GM18502 (cell line): ENCODE measurements around the gene CDK5.
"Not testable (repeated sequence)": the region's sequence is repeated elsewhere in the genome, so short reads cannot be mapped to it uniquely, and the experiment has no call there.

Experiments used
- ATAC-seq: cut with Tn5 transposase; IDR thresholded peaks from one replicate; pipeline ENCODE4 v1.9.1; 2021; ENCODE audit warnings: mild to moderate bottlenecking; ENCODE audit not compliant: unreplicated experiment, poor library complexity

The CDK5 gene

DNA sequence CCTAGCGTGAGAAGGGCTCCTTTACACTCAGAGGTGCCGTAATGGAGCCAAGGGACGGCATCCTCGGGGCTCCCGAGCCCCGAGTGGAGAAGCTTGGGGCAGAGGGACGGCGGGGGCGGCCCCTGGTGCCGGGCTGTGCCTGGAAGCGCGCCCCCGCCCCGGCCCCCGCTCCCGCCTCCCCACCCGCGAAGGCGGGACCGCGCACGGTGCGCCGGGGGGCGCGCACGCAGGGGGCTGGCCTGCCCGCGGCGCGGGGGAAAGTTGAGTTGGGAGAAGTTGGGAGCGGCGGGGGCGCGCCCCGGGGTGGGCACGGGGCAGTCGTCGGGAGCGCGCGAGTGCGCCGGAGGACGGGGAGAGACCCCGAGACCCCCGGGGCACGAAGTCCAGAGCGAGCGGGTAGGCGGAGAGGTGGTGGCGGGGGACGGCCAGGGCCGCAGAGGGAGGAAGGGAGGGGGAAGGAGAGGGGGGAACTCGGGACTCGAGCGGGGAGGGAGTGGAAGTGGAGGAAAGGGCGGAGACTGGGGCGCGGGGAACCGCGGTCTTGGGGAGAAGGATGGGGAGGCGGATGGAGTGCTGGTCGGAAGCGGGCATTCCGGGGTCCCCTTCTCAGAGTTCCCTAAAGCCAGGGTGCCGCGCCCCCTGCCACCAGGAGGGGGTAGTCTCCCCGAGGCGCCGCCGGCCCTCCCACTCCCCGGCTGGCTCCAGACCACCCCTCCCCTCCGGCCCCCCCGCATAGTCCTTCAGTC, 1.8 kb upstream of the CDK5 start, which contains the start of gene SLC4A2:
SLC4A2 (plus strand) TSS at position 223 of the 746 bp plus-strand sequence. CDS start 2,399 bp downstream, outside the sequence.
- peak; percentile 31 for ATAC-seq

DNA sequence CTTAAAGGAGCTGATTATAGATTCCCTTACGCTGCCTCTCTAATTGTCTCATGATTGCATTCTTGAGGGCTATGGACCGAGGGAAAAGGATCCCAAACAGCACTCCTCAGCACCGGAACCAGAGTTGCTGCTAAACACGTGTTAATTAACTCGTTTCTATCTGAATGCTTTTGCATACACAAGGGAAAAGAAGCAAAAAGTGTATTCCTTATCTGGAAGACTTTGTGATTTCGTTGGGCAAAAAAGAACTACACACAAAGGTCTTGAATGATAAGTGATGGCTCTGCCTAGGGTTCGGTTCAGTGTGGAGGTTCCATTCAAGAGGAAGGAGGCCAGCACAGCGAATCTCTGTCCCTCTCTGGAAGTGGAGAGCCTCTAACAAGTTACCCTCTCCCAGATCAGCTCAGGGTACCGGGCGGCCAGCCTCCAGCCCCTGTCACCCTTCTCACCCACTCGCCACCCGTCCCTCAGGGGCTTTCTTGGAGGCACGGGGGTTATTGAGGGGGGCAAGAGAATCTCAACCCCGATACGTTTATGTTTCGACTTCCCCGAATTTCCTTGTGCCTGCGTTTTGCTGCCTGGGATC, 1.2 kb upstream of the CDK5 start:
- ATAC-seq: no peak

DNA sequence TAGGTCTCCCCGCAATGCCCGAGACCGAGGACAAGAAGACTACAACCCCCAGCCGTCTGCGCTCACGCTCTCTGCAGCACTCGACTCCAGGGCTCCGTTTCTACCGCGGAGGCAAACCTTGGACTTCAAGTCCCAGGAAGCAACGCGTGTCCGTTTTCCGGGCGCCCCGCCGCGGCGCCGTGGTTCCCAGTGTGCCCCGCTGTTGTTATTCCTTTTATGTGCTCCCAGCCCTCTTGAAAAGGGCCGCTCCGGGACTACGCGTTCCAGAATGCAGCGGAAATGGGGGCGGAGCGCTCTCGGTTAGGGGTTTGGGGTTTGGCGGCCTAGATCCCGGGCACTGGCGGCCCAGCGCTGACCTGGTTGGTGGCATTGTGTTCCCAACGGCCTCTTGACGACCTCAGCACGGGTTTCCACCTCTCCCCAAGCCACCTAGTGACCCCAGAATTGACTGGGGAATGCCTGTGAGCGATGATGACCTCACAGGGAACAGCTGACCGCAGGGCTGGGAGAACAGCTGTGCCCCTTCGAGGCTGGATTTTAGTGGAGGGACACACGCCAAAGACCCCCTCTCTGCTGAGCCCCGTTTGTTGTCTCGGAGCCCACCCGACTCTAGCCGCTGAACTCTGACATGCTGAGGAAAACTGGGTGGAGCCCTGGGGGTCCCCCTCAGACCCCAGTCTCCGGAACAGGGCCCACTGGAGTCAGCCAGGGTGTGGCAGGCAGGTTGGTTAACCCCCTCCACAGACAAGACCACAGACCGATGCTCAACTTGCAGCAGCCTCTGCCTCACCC, 488 bp upstream of the CDK5 start:
- ATAC-seq: peak; percentile 89

DNA sequence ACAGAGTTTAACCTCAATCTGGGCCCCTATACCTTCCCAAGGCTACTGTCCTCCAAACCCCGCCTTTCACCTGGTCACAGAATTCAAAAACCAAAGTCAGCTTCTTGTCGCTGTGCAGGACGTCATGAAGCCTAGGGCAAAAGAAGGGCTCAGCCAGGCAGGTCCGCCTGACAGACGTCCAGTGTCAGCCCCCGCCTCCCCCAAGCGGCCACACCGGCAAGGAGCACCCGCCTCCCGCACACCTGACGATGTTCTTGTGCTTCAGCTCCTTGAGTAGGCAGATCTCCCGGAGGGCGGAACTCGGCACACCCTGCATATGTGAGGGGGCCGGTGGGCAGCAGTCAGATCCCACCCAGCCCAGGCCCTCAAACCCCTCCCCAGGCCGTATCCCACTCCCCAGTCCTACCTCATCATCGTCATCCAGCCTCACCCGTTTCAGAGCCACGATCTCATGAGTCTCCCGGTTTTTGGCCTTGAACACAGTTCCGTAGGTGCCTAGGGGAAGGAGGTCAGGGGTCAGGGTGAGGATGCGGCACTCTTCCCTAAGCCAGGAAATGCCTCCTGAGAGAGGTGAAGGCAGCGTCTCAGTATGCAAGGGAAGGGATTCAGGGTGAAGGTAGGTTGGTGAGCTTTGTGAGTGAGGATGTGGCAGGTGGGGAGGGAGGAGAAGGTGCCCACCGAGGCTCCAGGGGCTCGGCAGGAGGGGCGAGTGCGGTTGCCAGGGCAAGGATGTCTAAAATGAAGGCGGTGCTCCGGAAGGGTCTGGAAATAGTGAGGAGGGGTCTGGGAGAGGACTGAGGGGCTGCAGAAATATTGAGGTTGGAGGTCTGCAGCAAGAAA, 811 bp downstream of the CDK5 start:
- no peak for ATAC-seq

DNA sequence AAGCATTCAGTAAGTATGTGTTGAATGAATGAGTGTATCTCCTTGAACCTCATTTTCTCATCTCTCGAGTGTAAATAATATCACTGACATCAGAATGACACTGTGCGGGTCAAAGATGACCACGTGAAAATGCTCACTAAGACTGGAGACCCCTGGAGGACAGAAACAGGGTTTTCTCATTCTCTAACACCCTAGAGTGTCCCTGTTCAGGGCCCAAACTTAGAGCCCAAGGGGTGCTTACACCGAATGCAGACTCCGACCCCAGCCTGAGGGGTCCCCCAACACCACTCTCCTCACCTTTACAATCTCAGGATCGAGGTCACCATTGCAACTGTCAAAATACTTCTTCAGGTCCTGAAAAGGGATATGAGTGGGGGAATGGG, 1.4 kb downstream of the CDK5 start:
- no peak for ATAC-seq

DNA sequence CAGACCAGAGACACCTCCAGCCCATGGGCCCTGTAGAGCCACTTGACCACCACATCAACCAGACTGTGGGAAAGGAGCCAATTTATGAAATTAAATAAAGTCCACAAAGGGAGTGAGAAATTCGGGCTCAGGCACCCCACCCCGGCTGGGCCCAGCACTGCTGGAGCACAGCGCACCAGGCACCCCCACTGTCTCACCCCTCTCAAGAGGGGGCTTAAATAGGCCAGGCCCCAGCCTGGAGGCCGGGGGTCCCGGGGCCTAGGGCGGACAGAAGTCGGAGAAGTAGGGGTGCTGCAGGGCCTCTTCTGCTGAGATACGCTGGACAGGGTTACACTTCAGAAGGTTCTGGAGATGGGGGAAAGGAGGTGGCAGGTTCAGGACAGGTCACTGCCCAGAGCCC, 3.9 kb downstream of the CDK5 start:
- ATAC-seq: no peak

DNA sequence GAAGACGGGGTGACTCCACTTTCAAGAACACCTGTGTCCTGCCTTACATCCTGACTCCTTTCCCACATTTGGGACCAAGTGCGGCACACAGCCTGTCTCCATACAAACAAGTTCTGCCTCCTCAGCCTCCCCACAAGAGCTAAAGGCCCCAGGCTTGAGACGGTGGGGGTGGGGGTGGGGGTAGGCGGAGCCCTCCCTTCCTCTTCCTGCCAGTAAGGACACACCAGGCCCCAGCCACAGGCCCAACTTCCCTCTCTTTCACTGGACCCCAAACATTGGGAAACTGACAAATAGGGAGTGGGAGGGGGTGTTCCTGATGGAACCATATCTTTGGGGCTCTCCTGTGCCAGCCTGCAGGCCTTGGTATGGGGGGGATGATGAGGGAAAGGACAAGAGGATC, 4.6 kb downstream of the CDK5 start:
- ATAC-seq: no peak

DNA sequence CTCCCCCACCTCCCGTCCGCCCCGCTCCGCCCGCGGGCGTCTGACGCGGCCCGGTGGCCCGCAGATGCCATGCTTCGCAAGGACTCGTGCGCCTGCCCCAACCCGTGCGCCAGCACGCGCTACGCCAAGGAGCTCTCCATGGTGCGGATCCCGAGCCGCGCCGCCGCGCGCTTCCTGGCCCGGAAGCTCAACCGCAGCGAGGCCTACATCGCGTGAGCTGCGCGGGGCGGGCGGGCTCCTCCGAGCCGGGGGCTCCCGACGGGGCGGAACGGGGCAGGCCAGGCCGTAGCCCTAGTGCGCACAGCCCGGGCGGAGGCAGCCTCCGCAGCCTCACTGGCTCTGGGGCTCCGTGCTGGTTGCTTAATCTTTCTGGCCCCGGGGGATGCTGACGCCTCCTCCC, 6.6 kb downstream of the CDK5 start:
- no peak for ATAC-seq

DNA sequence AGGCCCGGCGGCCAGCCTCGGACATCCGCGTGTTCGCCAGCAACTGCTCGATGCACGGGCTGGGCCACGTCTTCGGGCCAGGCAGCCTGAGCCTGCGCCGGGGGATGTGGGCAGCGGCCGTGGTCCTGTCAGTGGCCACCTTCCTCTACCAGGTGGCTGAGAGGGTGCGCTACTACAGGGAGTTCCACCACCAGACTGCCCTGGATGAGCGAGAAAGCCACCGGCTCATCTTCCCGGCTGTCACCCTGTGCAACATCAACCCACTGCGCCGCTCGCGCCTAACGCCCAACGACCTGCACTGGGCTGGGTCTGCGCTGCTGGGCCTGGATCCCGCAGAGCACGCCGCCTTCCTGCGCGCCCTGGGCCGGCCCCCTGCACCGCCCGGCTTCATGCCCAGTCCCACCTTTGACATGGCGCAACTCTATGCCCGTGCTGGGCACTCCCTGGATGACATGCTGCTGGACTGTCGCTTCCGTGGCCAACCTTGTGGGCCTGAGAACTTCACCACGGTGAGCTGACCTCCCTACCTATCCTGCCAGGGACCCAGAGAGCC, 8.7 kb downstream of the CDK5 start:
- no peak for ATAC-seq

DNA sequence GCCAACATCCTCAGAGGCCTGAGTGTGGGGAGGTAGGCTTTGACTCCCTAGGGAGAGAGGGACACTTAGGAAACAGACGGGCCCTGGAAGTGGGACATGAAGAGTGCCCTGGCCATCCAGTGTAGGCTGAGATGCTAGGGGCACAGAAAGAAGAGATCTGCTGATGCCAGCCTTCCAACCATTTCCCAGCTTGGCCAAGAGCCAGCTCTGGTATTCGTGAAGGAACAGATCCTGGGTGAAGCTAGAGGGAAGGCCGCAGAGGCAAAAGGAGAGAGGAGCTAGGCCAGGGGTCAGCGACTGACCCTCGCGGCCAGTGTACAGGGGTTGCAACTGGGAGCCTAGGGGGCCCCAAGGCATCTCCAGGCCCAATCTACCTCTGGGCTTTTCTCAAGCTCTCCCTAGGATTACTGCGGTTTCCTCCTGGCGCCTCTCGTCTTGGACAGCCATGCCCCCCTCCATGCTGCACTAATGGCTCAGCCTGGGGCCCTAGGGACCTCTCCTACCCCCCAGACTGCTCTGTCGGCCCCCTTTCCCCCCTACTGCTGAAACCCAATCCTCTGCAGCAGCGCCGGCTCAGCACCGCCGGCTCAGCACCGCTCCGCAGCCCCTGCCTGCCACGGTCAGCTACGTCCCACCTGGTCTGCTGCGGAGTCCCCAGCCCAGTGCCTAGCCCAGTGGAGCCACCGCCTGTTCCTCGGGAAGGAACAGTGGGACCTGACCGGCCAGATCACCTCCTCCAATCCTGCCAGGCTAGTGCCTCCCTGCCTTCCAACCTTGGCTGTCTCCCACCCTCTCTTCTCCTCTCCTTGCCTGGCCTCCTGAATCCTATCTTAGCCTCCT, 9.5 kb downstream of the CDK5 start, which contains the start of gene ASIC3:
ASIC3 (plus strand) TSS at position 556 of the 840 bp plus-strand sequence. CDS start 355 bp downstream, outside the sequence.
- no peak for ATAC-seq

DNA sequence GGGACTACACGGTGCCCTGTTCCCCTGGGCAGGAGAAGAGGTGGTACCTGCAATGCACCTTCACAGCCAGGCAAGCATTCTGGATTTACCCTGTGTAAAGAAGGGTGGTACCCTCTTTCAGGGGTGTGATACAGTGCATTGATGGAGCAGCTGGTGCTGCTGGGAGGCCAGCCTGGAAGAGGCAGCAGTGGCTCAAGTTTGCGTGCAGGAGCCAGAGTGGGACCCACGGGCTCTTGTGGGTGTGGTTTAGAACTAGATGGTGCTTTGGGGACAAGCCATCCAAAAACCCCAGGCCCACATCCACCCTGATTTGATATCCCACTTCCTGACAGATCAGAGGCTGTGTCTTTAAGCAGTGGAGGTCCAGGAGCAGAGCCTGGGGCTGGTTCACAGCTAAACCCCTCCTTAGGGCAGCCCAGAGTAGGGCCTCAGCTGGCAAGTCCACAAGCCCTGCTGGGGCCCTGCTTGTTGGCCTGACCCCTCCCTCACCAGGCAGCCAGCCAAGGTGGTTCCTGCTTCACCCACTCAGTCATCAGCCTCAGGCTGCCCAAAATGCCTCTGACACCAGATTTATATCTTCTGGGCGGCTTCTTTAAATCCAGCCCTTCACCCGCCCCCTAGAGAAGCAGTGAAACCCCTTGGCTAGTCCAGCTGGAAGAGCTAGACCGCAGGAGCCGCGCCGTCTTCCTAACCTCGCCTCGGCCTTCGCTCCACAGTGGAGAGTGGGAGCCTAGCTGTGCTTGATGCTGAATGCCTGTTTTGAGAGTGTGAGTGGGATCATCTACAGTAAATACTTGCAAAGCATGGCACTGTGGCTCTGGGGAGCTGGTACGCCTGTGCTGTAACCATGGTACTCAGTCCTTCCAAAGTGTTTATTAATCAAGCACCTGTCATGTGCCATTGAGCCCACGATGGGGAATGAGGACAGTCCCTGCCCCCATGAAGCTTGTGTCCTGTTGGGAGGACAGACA, 10.8 kb downstream of the CDK5 start:
- no peak for ATAC-seq

DNA sequence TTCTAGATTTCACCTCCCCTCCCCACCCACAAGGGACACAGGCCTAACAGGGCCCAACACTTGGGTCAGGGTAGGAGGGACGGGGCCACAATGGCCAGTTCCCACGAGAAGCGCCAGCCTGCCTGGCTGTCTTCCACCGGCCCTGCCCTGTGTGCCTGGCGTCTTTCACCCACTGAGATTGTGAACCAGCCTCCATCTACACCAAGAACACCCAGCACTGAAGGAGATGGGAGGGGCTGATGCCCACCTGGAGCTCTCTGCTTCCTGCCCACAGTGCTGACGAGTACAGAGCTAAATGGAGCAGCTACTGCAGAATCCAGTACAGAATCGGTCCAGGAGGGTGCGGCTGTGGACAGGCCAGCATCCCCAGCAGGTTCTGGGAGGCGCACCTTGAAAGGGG, 11.7 kb downstream of the CDK5 start:
- no peak for ATAC-seq

DNA sequence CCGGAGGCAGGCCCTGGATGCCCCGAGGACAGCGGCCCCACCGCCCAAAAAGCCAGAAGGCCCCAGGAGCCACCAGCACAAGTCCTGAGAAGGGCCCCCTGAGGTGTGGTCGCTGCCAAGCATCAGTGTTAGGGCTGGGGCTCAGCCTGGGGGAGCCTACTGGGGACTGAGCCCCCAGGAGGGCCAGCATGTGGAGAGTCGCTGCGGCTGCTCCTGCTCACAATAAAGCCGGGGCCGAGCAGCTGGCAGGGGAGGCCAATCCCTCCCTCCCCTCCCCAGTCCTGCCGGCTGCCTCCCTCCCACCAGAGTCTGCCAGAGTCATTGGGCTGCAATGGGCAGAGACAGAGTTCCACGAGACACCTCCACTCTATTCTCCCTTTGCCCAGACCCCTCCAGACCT, 12.4 kb downstream of the CDK5 start:
- no peak for ATAC-seq

DNA sequence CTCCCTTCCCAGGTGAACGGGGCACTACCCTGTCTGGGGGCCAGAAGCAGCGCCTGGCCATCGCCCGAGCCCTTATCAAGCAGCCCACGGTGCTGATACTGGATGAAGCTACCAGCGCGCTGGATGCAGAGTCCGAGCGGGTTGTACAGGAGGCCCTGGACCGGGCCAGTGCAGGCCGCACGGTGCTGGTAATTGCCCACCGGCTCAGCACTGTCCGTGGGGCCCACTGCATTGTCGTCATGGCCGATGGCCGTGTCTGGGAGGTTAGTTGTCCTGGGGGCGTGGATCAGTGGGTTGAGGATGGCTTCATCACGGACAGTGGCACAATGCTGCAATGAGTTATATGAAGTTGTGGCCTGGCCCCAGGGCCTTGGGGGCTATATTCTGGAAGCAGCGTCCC, 13.7 kb downstream of the CDK5 start:
- no peak for ATAC-seq

DNA sequence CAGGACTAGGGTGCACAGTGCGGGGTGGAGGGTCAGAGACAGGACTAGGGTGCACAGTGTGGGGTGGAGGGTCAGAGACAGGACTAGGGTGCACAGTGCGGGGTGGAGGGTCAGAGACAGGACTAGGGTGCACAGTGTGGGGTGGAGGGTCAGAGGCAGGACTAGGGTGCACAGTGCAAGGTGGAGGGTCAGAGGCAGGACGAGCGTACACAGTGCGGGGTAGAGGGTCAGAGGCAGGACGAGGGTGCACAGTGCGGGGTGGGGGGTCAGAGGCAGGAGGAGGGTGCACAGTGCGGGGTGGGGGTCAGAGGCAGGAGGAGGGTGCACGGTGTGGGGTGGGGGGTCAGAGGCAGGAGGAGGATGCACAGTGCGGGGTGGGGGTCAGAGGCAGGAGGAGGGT, 14.2 kb downstream of the CDK5 start:
- ATAC-seq: not testable (repeated sequence)

DNA sequence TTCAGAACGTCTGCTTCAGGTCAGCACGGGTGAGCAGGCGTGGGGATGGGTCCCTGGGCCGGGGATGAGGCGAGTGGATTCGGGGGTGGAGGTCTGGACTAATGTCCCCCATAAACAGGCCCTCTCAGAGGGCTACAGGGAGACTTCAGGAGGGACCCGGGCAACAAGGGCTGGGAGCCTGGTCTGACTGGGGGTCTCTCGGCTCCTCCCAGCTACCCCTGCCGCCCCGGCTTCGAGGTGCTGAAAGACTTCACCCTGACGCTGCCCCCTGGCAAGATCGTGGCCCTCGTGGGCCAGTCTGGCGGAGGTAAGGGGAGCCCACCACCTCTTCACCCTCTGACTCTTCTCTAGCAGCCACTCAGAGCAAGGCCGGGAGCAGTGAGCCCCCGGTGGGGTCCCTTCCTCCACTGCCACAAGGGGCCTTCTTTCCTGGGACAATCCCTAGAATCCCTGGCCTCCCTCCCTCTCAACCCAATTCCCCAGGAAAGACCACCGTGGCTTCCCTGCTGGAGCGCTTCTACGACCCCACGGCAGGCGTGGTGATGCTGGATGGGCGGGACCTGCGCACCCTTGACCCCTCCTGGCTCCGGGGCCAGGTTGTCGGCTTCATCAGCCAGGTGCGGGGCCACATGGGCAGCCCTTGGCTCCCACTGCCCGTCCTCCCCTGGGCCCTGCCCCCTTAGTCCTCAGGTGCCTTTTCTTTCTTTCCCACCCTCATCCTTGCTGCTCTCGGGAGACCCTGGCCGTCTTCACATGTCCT, 16.9 kb downstream of the CDK5 start:
- ATAC-seq: no peak

DNA sequence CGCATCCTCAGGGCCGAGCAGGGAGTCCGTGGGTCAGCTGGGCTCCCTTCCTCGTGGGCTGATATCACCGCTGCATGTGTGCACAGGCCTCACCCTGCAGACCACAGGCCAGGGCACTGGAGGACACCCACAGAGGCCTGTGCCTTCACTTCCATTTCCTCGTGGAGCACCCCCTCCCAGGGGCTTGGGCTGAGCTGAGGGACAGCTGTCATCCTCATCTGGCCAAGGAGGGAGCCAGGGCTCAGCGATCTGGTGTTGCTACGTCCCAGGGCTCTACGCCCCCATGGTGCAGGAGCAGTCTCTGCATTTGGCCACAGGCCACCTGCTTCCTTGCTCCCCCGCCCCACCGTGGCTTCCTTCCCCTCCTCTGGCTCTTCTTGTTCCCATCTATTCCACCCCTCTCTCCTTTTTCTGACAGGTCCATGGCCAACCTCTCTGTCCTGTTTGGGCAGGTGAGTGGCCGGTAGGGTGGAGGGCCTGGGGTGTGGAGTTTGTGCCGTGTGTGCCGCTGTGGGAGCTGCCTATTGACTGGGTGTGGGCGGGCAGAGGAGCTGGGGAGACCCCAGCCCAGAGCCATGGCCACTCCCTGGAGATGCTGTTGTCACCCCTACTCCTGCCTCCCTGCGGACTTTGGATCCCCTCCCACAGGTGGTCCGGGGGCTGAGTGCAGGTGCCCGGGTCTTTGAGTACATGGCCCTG, 17.7 kb downstream of the CDK5 start:
- ATAC-seq: no peak
